Measurements from ENCODE around the gene CLEC18A. TPM values are rescaled to one million over a fixed set of nuclear protein-coding genes. Genes with fewer than 3 reads are reported as not detected.
"Not testable (repeated sequence)": the region's sequence is repeated elsewhere in the genome, so short reads cannot be mapped to it uniquely, and the experiment has no call there.

Gene CLEC18A
- total RNA-seq, 1 donor from 2014 or later = 5.9 TPM

DNA sequence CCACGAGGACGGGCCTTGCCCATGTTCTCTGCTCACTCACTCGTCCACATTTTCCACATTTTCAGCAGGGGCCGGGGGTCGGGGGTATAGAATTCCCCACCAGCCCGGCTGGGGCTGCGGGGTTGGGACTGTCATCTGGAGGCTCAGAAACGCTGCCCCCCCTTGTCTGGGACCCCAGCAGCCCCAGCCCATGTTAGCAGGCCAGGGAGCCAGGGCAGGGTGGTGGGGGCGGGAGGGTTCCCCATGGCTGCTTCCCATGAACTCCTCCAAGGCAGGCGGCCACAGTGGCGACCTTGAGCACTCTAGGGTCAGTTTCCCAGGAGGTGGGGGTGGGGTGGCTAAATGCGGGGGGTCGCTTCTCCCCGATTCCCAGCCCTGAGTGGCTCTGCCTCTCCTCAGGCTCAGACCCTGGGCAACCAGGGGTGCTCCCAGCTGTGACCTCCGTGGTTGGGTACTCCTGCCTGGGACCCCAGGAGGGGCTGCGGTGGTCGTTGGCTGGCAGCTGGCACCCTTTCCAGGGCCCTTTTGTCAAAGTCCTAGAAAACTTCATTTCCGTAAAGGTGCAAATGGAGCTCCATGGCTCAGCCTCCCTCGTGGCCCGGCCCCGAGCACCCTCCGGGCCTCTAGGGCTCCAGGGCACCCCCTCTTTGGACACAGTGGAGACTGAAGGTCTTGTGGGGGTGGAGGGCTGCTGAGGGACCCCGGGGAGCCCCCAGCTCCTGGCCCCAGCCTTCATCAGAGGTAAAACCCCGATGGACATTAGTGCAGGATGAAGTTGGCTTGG is 1.6 kb downstream of the CLEC18A start:
- not testable (repeated sequence) for DNase-seq (ENCODE audit: low spot score); H3K9me3 Mint-ChIP-seq; H3K4me3 ChIP-seq; H3K36me3 ChIP-seq; H3K4me3 Mint-ChIP-seq; H3F3A ChIP-seq (ENCODE audit: low read depth); H3K27ac Mint-ChIP-seq; H3K36me3 Mint-ChIP-seq; H3K4me1 ChIP-seq; H2AFZ ChIP-seq (replicated peaks); H3K9ac ChIP-seq; H3K27me3 ChIP-seq; H3K27me3 Mint-ChIP-seq (ENCODE audit: insufficient read depth, low read depth); H3K4me1 Mint-ChIP-seq; H3K9me3 ChIP-seq (ENCODE audit: low read depth); H3K4me2 ChIP-seq; H3K79me2 ChIP-seq (ENCODE audit: low read depth); H4K20me1 ChIP-seq (ENCODE audit: low read depth); H3K27ac ChIP-seq

DNA sequence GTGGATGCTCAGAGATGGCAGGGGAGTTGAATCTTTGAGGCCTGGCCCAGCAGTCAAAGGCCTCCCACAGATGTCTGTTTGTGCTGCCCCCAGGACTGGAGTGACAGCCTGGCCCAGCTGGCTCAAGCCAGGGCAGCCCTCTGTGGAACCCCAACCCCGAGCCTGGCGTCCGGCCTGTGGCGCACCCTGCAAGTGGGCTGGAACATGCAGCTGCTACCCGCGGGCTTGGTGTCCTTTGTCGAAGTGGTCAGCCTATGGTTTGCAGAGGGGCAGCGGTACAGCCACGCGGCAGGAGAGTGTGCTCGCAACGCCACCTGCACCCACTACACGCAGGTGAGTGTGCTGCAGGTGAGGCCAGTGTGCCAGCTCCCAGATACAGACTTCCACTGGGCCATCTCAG is 3.1 kb downstream of the CLEC18A start:
- not testable (repeated sequence) for H3K27me3 Mint-ChIP-seq (ENCODE audit: insufficient read depth, low read depth); H3K4me3 ChIP-seq; H3K9ac ChIP-seq; H3K4me3 Mint-ChIP-seq; H3F3A ChIP-seq (ENCODE audit: low read depth); H3K9me3 Mint-ChIP-seq; H3K27ac ChIP-seq; H2AFZ ChIP-seq (replicated peaks); H3K27me3 ChIP-seq; H3K4me1 Mint-ChIP-seq; H3K36me3 ChIP-seq; H3K9me3 ChIP-seq (ENCODE audit: low read depth); H3K4me2 ChIP-seq; H3K79me2 ChIP-seq (ENCODE audit: low read depth); DNase-seq (ENCODE audit: low spot score); H4K20me1 ChIP-seq (ENCODE audit: low read depth); H3K36me3 Mint-ChIP-seq; H3K27ac Mint-ChIP-seq; H3K4me1 ChIP-seq

DNA sequence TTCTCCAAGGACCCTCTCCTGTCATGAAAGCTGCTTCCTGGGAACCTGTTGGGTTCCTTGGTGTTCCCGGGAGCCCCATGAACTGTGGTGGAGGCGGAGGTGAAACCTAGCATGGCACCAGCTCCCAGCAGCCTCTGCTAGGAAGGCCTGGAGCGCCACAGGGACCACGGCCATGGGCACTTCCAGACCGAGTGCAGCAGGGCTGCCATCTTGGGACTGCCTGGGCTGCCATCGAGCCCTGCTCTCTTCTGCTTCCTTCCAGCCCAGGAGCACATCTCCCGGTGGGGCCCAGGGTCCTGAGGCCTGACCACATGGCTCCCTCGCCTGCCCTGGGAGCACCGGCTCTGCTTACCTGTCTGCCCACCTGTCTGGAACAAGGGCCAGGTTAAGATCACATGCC is 12.2 kb downstream of the CLEC18A start:
- H4K20me1 ChIP-seq (ENCODE audit: low read depth); H3K27ac ChIP-seq; H2AFZ ChIP-seq (replicated peaks); H3K9ac ChIP-seq; H3K9me3 Mint-ChIP-seq; DNase-seq (ENCODE audit: low spot score); H3K36me3 ChIP-seq; H3K4me3 Mint-ChIP-seq; H3K9me3 ChIP-seq (ENCODE audit: low read depth); H3K27me3 ChIP-seq; H3K36me3 Mint-ChIP-seq; H3F3A ChIP-seq (ENCODE audit: low read depth); H3K4me1 ChIP-seq; H3K79me2 ChIP-seq (ENCODE audit: low read depth); H3K4me2 ChIP-seq; H3K27me3 Mint-ChIP-seq (ENCODE audit: insufficient read depth, low read depth); H3K4me3 ChIP-seq; H3K4me1 Mint-ChIP-seq; H3K27ac Mint-ChIP-seq: not testable (repeated sequence)

DNA sequence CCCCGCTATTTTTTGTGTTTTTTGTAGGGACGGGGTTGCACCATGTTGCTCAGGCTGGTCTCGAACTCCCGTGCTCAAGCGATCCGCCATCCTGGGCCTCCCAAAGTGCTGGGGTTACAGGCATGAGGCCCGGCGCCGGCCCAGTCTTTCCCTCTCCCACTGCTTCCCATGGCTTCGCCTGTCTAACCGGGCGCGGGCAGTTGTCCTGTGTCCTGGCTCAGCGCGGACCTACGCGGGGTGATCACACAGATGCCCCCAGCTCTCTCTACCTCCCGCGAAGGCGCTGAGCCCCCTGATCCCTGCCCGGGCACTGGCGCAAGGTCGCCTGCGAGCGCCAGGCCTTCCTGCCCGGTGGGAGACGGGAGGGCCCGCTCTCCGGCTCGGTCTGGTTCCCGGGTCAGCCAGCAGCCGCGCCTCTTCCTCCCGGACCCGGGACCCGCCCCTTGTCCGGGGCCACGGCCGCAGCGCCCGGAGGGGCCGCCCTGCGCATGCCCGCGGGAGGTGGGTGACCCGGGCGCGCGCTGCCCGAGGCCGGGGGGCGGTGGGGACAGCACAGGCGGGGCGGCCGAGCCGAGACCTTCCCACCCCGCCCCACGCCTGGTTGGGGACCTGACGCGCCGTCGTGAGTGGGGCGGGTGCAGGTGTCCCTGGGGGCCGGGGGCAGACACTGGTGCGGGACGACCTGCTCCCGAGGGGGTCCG is 14.0 kb downstream of the CLEC18A start:
- not testable (repeated sequence) for H3K27me3 Mint-ChIP-seq (ENCODE audit: insufficient read depth, low read depth); H3K79me2 ChIP-seq (ENCODE audit: low read depth); H3K27me3 ChIP-seq; H3K27ac Mint-ChIP-seq; H3K9me3 ChIP-seq (ENCODE audit: low read depth); H2AFZ ChIP-seq (replicated peaks); H3K4me1 Mint-ChIP-seq; H3K36me3 Mint-ChIP-seq; H3K4me1 ChIP-seq; H4K20me1 ChIP-seq (ENCODE audit: low read depth); H3K9me3 Mint-ChIP-seq; H3F3A ChIP-seq (ENCODE audit: low read depth); H3K9ac ChIP-seq; H3K36me3 ChIP-seq; H3K4me3 Mint-ChIP-seq; H3K27ac ChIP-seq
- Histone ChIP-seq H3K4me2 (peak overlapping the region; percentile 54), H3K4me3 (peak overlapping the region; percentile 25)
- DNase-seq (ENCODE audit: low spot score) = peak; percentile 49

DNA sequence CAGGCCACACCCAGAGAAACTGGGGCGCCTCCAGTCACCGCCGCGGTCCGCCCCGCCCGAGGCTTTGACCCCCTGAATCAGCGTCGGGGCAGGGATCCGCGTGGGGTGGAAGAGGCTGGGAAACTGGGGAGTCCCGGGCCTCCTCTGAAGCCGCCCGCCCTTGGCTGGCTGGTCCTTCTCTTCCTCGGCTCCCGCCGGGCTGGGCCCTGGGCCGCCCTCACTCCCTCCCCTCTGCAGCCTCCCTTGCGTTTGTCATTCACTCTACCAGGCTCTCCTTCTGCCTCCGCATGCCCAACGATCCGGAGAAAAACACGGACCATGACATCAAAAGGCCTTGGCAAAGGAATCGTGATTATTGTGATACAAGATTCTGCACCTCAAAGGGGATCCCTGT is 14.5 kb downstream of the CLEC18A start:
- H3K9me3 ChIP-seq (ENCODE audit: low read depth); H3K36me3 Mint-ChIP-seq; H3K27ac Mint-ChIP-seq; H3K27me3 Mint-ChIP-seq (ENCODE audit: insufficient read depth, low read depth); H3K27ac ChIP-seq; H4K20me1 ChIP-seq (ENCODE audit: low read depth); H2AFZ ChIP-seq (replicated peaks); H3K9ac ChIP-seq; H3K4me3 Mint-ChIP-seq; H3K4me1 ChIP-seq; H3K4me2 ChIP-seq; H3K79me2 ChIP-seq (ENCODE audit: low read depth); H3K4me1 Mint-ChIP-seq; H3F3A ChIP-seq (ENCODE audit: low read depth); H3K36me3 ChIP-seq; H3K9me3 Mint-ChIP-seq; H3K27me3 ChIP-seq: not testable (repeated sequence)
- DNase-seq (ENCODE audit: low spot score) = peak; percentile 1
- peak overlapping the region; percentile 13 for H3K4me3 ChIP-seq

DNA sequence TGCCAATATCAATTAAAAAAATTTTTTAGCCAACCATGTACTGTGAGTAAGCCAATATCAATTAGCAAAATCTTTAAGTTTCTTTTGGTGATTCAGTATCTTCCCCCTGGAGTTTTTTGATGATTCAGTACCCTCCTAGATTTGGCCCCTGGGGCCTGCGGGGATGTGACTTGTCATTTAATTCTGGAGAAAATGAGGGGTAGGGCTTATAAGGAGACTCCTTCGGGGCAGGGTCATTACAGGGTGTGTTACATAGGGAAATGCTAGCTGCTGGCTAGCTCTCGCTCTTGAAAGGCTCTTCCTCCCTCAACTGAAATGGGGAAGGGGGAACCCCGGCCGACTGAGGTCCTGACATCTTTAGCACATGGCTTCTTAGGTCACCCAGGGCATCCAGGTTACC is 16.6 kb downstream of the CLEC18A start:
- H3K4me2 ChIP-seq; H3K4me1 ChIP-seq; H3K4me3 Mint-ChIP-seq; H3K36me3 Mint-ChIP-seq; H3K9me3 Mint-ChIP-seq; H3K9ac ChIP-seq; H3K27ac ChIP-seq; H3K27me3 Mint-ChIP-seq (ENCODE audit: insufficient read depth, low read depth); H4K20me1 ChIP-seq (ENCODE audit: low read depth); DNase-seq (ENCODE audit: low spot score); H3F3A ChIP-seq (ENCODE audit: low read depth); H3K4me3 ChIP-seq; H3K27me3 ChIP-seq; H3K4me1 Mint-ChIP-seq; H3K9me3 ChIP-seq (ENCODE audit: low read depth); H2AFZ ChIP-seq (replicated peaks); H3K79me2 ChIP-seq (ENCODE audit: low read depth); H3K36me3 ChIP-seq; H3K27ac Mint-ChIP-seq: not testable (repeated sequence)

DNA sequence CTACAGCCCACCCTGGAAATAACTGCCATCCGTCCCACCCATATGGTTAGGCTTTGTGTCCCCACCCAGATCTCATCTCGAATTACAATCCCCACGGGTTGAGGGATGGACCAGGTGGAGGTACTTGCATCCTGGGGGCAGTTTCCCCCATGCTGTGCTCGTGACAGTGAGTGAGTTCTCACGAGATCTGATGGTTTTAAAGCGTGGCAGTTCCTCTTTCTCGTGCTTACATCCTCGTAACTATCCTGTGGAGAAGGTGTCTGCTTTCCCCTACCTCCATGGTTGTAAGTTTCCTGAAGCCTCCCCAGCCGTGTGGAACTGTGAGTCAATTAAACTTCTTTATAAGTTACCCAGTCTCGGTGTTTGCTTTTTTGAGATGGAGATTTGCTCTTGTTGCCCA is 17.0 kb downstream of the CLEC18A start:
- not testable (repeated sequence) for H3K4me1 ChIP-seq; H3K4me3 Mint-ChIP-seq; H3K9ac ChIP-seq; H3K4me1 Mint-ChIP-seq; H3K27ac ChIP-seq; H3K27me3 Mint-ChIP-seq (ENCODE audit: insufficient read depth, low read depth); H3K9me3 ChIP-seq (ENCODE audit: low read depth); H4K20me1 ChIP-seq (ENCODE audit: low read depth); H3K4me2 ChIP-seq; H2AFZ ChIP-seq (replicated peaks); H3K27me3 ChIP-seq; H3K36me3 Mint-ChIP-seq; H3K27ac Mint-ChIP-seq; H3K4me3 ChIP-seq; H3K36me3 ChIP-seq; DNase-seq (ENCODE audit: low spot score); H3K79me2 ChIP-seq (ENCODE audit: low read depth); H3K9me3 Mint-ChIP-seq; H3F3A ChIP-seq (ENCODE audit: low read depth)

DNA sequence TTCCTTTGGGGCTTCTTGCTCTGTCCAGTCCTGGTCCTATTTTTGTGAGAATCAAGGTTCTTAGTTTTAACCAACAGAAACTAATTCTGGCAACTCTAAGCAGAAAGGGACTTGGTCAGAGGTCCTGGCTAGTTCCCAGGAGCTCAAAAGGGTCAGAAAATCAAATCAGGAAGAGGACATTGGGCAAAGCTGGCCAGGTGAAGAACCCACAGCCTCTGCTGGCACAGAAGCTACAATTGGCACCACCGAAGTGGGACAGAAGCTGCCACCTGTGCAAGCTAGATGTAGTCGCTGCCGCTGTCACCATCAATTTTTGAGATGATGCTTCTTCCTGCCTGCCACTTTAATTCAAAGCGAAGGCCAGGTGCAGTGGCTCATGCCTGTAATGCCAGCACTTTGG is 18.5 kb downstream of the CLEC18A start:
- H3K4me3 ChIP-seq; H3K36me3 Mint-ChIP-seq; H3K27me3 Mint-ChIP-seq (ENCODE audit: insufficient read depth, low read depth); H3K4me2 ChIP-seq; H3K36me3 ChIP-seq; H3K27ac ChIP-seq; H2AFZ ChIP-seq (replicated peaks); H3K4me1 ChIP-seq; H3K79me2 ChIP-seq (ENCODE audit: low read depth); H3K9ac ChIP-seq; H4K20me1 ChIP-seq (ENCODE audit: low read depth); H3K9me3 ChIP-seq (ENCODE audit: low read depth); DNase-seq (ENCODE audit: low spot score); H3F3A ChIP-seq (ENCODE audit: low read depth); H3K4me3 Mint-ChIP-seq; H3K4me1 Mint-ChIP-seq; H3K9me3 Mint-ChIP-seq; H3K27me3 ChIP-seq; H3K27ac Mint-ChIP-seq: not testable (repeated sequence)

All from neural progenitor cell (in vitro differentiated cells).